Bronchial epithelial cell (primary cell): ENCODE results near the gene IL12B. TPM values are rescaled to one million over a fixed set of nuclear protein-coding genes. Genes with fewer than 3 reads are reported as not detected.

Experiments used
- total RNA-seq: library from RNA; depleted of rRNA; stranded (reverse); fragments of >200 nt; gene quantifications from 2 replicates; pipeline ENCODE4 v1.2.1, GENCODE V29; 2014

IL12B gene
- total RNA-seq, 1 donor from 2014 or later, result not detected

Other genes starting within 250 kb of the IL12B start
- gene EBF1, start 230.6 kb downstream of the IL12B start, total RNA-seq, result not detected in 2 replicates
- 84.2 and 160 TPM in 2 replicates for gene RNF145, start 120.9 kb downstream of the IL12B start, total RNA-seq
- 14.5 and 39.3 TPM in 2 replicates for gene UBLCP1, start 67.2 kb downstream of the IL12B start, total RNA-seq